MM.1S (cell line): ENCODE measurements around the gene RNF20.
"Not testable (repeated sequence)": the region's sequence is repeated elsewhere in the genome, so short reads cannot be mapped to it uniquely, and the experiment has no call there.

Experiments used
- DNase-seq: peaks from one replicate; pipeline ENCODE4 v3.0.0-alpha.2; 2015
- H2AFZ ChIP-seq: fragments of 300-600 bp; sonication (generic); 2 replicates; pipeline ENCODE4 v1.6.0; 2016; ENCODE audit warnings: antibody characterized with exemption, low read length
- H3F3A ChIP-seq: fragments of 300-600 bp; sonication (generic); 2 replicates; pipeline ENCODE4 v1.6.1; 2016; ENCODE audit warnings: mild to moderate bottlenecking, antibody characterized with exemption, low read length, moderate library complexity, mixed read lengths; ENCODE audit not compliant: insufficient read depth
- H3K27ac ChIP-seq: fragments of 300-600 bp; sonication (generic); 2 replicates; pipeline ENCODE4 v1.5.1; 2016; ENCODE audit warnings: mild to moderate bottlenecking, low read length
- H3K27me3 ChIP-seq: fragments of 300-600 bp; sonication (generic); replicated peaks from 2 replicates; pipeline ENCODE4 v1.6.0; 2016; ENCODE audit warnings: low read length; ENCODE audit not compliant: insufficient read depth
- H3K36me3 ChIP-seq: fragments of 300-600 bp; sonication (generic); replicated peaks from 2 replicates; pipeline ENCODE4 v1.6.1; 2016; ENCODE audit warnings: mild to moderate bottlenecking, low read length, mixed read lengths; ENCODE audit not compliant: insufficient read depth
- H3K4me1 ChIP-seq: fragments of 300-600 bp; sonication (generic); 2 replicates; pipeline ENCODE4 v1.6.1; 2016; ENCODE audit warnings: low read length, mixed read lengths
- H3K4me2 ChIP-seq: fragments of 300-600 bp; sonication (generic); 2 replicates; pipeline ENCODE4 v1.6.0; 2016; ENCODE audit warnings: low read depth, low read length
- H3K4me3 ChIP-seq: fragments of 300-600 bp; sonication (generic); 2 replicates; pipeline ENCODE4 v1.5.1; 2016; ENCODE audit warnings: low read length, mixed read lengths
- H3K79me2 ChIP-seq: fragments of 300-600 bp; sonication (generic); 2 replicates; pipeline ENCODE4 v1.6.1; 2016; ENCODE audit warnings: mixed run types, low read length, mixed read lengths
- H3K9ac ChIP-seq: fragments of 300-600 bp; sonication (generic); 2 replicates; pipeline ENCODE4 v1.6.1; 2016; ENCODE audit warnings: low read length, mixed read lengths
- H3K9me2 ChIP-seq: fragments of 300-600 bp; sonication (generic); replicated peaks from 2 replicates; pipeline ENCODE4 v1.6.1; 2016; ENCODE audit warnings: mild to moderate bottlenecking, low read length, mixed read lengths; ENCODE audit not compliant: insufficient read depth
- H3K9me3 ChIP-seq: fragments of 300-600 bp; sonication (generic); replicated peaks from 2 replicates; pipeline ENCODE4 v1.6.1; 2016; ENCODE audit warnings: mild to moderate bottlenecking, low read length, mixed read lengths; ENCODE audit not compliant: insufficient read depth
- H4K20me1 ChIP-seq: fragments of 300-600 bp; sonication (generic); 2 replicates; pipeline ENCODE4 v1.6.1; 2016; ENCODE audit warnings: mild to moderate bottlenecking, low read length, moderate library complexity, mixed read lengths; ENCODE audit not compliant: insufficient read depth
- CTCF ChIP-seq: fragments of 300-600 bp; sonication (generic); IDR thresholded peaks from 2 replicates; pipeline ENCODE4 v1.5.1; 2016; ENCODE audit warnings: antibody characterized with exemption, low read length, mixed read lengths
- EZH2 ChIP-seq: fragments of 300-600 bp; sonication (generic); optimal IDR thresholded peaks from 2 replicates; pipeline ENCODE3; 2017; ENCODE audit warnings: low read depth, mild to moderate bottlenecking, antibody characterized with exemption, low read length, mixed read lengths
- EZH2phosphoT487 ChIP-seq: fragments of 300-600 bp; sonication (generic); IDR thresholded peaks from 2 replicates; pipeline ENCODE4 v1.6.1; 2018; ENCODE audit warnings: antibody characterized with exemption, low read length

Gene RNF20

GRCh38 chr9:101512116-101512515 is 21.5 kb upstream of the RNF20 start:
- Histone ChIP-seq H3K9me3 (no peaks in the 10 kb centered on the region), H3K79me2 (no peaks in the 10 kb centered on the region), H3K4me1 (peaks cover 3% of the 10 kb centered on the region; the same call in 1 of the 2 replicates), H3K36me3 (no peaks in the 10 kb centered on the region), H3K9ac (no peak overlapping the region), H3K27me3 (no peaks in the 10 kb centered on the region), H3K9me2 (no peaks in the 10 kb centered on the region), H3K27ac (no peak overlapping the region), H4K20me1 (no peaks in the 10 kb centered on the region), H3K4me2 (no peak overlapping the region), H2AFZ (no peak overlapping the region), H3K4me3 (no peak overlapping the region), H3F3A (no peaks in the 10 kb centered on the region)
- no peak for DNase-seq
- TF ChIP-seq EZH2phosphoT487 (no peak), CTCF (no peak)

GRCh38 chr9:101513351-101513750 is 20.3 kb upstream of the RNF20 start:
- DNase-seq, result no peak
- H3K9ac ChIP-seq, result no peak overlapping the region
- no peaks in the 10 kb centered on the region for H3K27me3 ChIP-seq
- H3K27ac ChIP-seq, result no peak overlapping the region
- no peak overlapping the region for H3K4me3 ChIP-seq
- H4K20me1 ChIP-seq, result no peaks in the 10 kb centered on the region
- H3K9me3 ChIP-seq, result no peaks in the 10 kb centered on the region
- H3K9me2 ChIP-seq, result no peaks in the 10 kb centered on the region
- no peak overlapping the region; the same call in 1 of the 2 replicates for H3K4me2 ChIP-seq
- no peaks in the 10 kb centered on the region for H3F3A ChIP-seq
- H2AFZ ChIP-seq, result no peak overlapping the region
- no peaks in the 10 kb centered on the region for H3K79me2 ChIP-seq
- TF ChIP-seq EZH2phosphoT487, result no peak
- H3K4me1 ChIP-seq, result peaks cover 3% of the 10 kb centered on the region; the same call in 1 of the 2 replicates
- H3K36me3 ChIP-seq, result no peaks in the 10 kb centered on the region

GRCh38 chr9:101514071-101514470 is 19.6 kb upstream of the RNF20 start:
- H3K36me3 ChIP-seq, result no peaks in the 10 kb centered on the region
- H3K9ac ChIP-seq, result no peak overlapping the region
- H2AFZ ChIP-seq, result no peak overlapping the region
- no peaks in the 10 kb centered on the region for H3K9me3 ChIP-seq
- TF ChIP-seq EZH2phosphoT487 (no peak), CTCF (no peak), EZH2 (no peak)
- no peaks in the 10 kb centered on the region for H3K79me2 ChIP-seq
- no peaks in the 10 kb centered on the region for H3K27me3 ChIP-seq
- no peak overlapping the region for H3K27ac ChIP-seq
- H3F3A ChIP-seq, result no peaks in the 10 kb centered on the region
- H3K9me2 ChIP-seq, result no peaks in the 10 kb centered on the region
- no peak overlapping the region for H3K4me3 ChIP-seq
- no peak overlapping the region for H3K4me2 ChIP-seq
- no peaks in the 10 kb centered on the region for H4K20me1 ChIP-seq
- no peak for DNase-seq
- peaks cover 3% of the 10 kb centered on the region; the same call in 1 of the 2 replicates for H3K4me1 ChIP-seq

GRCh38 chr9:101516655-101517054 is 17.0 kb upstream of the RNF20 start:
- H3K4me3 ChIP-seq, result no peak overlapping the region
- H3K79me2 ChIP-seq, result no peaks in the 10 kb centered on the region
- H3F3A ChIP-seq, result no peaks in the 10 kb centered on the region
- no peaks in the 10 kb centered on the region for H3K36me3 ChIP-seq
- H3K4me1 ChIP-seq, result peaks cover 3% of the 10 kb centered on the region; the same call in 1 of the 2 replicates
- H3K4me2 ChIP-seq, result no peak overlapping the region
- H3K9ac ChIP-seq, result no peak overlapping the region
- no peaks in the 10 kb centered on the region for H4K20me1 ChIP-seq
- no peaks in the 10 kb centered on the region for H3K27me3 ChIP-seq
- no peak for DNase-seq
- H3K9me3 ChIP-seq, result no peaks in the 10 kb centered on the region
- no peak overlapping the region for H3K27ac ChIP-seq
- H3K9me2 ChIP-seq, result no peaks in the 10 kb centered on the region
- TF ChIP-seq CTCF (no peak), EZH2phosphoT487 (no peak), EZH2 (no peak)
- H2AFZ ChIP-seq, result no peak overlapping the region

GRCh38 chr9:101518489-101518888 is 15.2 kb upstream of the RNF20 start:
- not testable (repeated sequence) for H3K4me1 ChIP-seq, H3K4me3 ChIP-seq, H3F3A ChIP-seq, DNase-seq, H3K9me3 ChIP-seq, H3K79me2 ChIP-seq, H2AFZ ChIP-seq, H4K20me1 ChIP-seq, H3K27me3 ChIP-seq, H3K27ac ChIP-seq, H3K36me3 ChIP-seq, H3K9me2 ChIP-seq, H3K9ac ChIP-seq, H3K4me2 ChIP-seq
